ENCODE results near the gene SLC38A10. TPM values are rescaled to one million over a fixed set of nuclear protein-coding genes. Genes with fewer than 3 reads are reported as not detected.

The SLC38A10 gene
- total and polyA plus RNA-seq, 2 donors from 2014 or later, result 72.7 to 89.7 TPM

DNA sequence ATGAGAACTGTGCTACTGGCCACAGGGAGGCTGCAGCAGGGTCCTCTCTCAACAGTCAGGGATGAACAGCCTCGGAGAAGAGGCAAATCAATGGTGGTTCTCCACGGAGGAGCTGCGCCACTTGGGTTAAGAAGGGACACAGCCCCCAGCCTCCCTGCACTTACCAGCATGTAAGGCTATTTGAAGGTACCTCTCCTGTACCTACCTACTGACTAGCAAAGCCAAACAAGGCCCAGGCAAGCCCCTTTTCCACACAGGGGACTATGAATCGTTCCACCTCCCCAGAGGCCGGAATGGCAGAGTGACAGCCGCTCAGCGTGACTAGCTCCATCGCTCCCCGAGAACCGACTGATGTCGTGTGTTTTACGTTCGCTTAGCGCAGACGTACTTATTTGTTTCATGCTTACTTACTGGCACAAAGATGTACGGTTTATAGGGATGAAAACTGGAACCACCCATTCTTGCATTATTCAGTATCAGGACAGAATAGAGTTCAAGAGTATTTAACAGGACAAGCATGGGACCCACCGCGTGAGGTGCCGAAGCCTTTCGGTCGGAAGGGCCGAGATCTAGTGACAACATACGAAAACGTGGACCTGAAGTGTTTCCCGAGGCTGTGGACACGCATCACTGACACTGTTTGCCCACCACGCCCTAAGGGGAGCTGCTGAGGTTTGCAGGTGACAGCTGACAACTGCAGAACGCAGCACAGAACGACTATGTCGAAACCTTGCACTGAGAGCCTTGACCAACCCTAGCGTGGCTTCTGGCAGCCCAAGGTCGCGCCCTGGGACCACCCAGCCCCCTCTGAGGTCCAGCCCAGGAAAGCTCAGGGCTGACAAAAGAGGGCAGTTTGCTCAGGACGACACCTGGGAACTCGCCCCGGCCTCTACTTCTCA, 57.3 kb downstream of the SLC38A10 start:
- DNase-seq, result peak in 1 of 5 donors; percentile 72
- Histone ChIP-seq H3K36me3 (ENCODE audit: control insufficient read depth in 2 of 3, insufficient read depth in 3 of 3, low read length in 3 of 3) (peaks cover 0 to 4% (median 0%) of the 10 kb centered on the region in 3 donors), H3K4me1 (ENCODE audit: control insufficient read depth in 2 of 3, insufficient read depth in 2 of 3, low read depth in 1 of 3, low read length in 3 of 3) (peaks cover 0 to 19% (median 8%) of the 10 kb centered on the region in 3 donors), H3K9me3 (ENCODE audit: control insufficient read depth in 2 of 3, insufficient read depth in 1 of 3, low read length in 3 of 3) (no peaks in the 10 kb centered on the region), H3K27me3 (ENCODE audit: control insufficient read depth, insufficient read depth, low read length) (no peaks in the 10 kb centered on the region), H3K9ac (ENCODE audit: low read length in 3 of 3) (peak overlapping the region; percentile 11 to 62 (median 41)), H3K4me3 (ENCODE audit: low read length in 3 of 3) (peak overlapping the region; percentile 59 to 87 (median 64)), H3K27ac (ENCODE audit: low read depth in 2 of 2, low read length in 2 of 2) (no peak overlapping the region)
- TF ChIP-seq, protein P1, sequence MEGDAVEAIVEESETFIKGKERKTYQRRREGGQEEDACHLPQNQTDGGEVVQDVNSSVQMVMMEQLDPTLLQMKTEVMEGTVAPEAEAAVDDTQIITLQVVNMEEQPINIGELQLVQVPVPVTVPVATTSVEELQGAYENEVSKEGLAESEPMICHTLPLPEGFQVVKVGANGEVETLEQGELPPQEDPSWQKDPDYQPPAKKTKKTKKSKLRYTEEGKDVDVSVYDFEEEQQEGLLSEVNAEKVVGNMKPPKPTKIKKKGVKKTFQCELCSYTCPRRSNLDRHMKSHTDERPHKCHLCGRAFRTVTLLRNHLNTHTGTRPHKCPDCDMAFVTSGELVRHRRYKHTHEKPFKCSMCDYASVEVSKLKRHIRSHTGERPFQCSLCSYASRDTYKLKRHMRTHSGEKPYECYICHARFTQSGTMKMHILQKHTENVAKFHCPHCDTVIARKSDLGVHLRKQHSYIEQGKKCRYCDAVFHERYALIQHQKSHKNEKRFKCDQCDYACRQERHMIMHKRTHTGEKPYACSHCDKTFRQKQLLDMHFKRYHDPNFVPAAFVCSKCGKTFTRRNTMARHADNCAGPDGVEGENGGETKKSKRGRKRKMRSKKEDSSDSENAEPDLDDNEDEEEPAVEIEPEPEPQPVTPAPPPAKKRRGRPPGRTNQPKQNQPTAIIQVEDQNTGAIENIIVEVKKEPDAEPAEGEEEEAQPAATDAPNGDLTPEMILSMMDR (IDR thresholded peaks at IDR 0.05; ENCODE audit: borderline replicate concordance, extremely low read depth, insufficient read depth), result no peak
- no peak for FAIRE-seq
- intact Hi-C loops (cut with DNase I), result no loop called here

GRCh38 chr17:81236784-81237183, 58.3 kb downstream of the SLC38A10 start:
- Histone ChIP-seq H3K36me3 (ENCODE audit: control insufficient read depth in 2 of 3, insufficient read depth in 3 of 3, low read length in 3 of 3) (peaks cover 0 to 4% (median 0%) of the 10 kb centered on the region in 3 donors), H3K9me3 (ENCODE audit: control insufficient read depth in 2 of 3, insufficient read depth in 1 of 3, low read length in 3 of 3) (no peaks in the 10 kb centered on the region), H3K27me3 (ENCODE audit: control insufficient read depth, insufficient read depth, low read length) (no peaks in the 10 kb centered on the region), H3K4me3 (ENCODE audit: low read length in 3 of 3) (no peak overlapping the region), H3K27ac (ENCODE audit: low read depth in 2 of 2, low read length in 2 of 2) (no peak overlapping the region), H3K4me1 (ENCODE audit: control insufficient read depth in 2 of 3, insufficient read depth in 2 of 3, low read depth in 1 of 3, low read length in 3 of 3) (peaks cover 0 to 19% (median 8%) of the 10 kb centered on the region in 3 donors), H3K9ac (ENCODE audit: low read length in 3 of 3) (no peak overlapping the region)
- peak in 1 of 5 donors; percentile 69 for DNase-seq
- TF ChIP-seq, protein P1 (IDR thresholded peaks at IDR 0.05; ENCODE audit: borderline replicate concordance, extremely low read depth, insufficient read depth), result no peak
- FAIRE-seq, result no peak
- intact Hi-C loops (cut with DNase I), result no loop called here

DNA sequence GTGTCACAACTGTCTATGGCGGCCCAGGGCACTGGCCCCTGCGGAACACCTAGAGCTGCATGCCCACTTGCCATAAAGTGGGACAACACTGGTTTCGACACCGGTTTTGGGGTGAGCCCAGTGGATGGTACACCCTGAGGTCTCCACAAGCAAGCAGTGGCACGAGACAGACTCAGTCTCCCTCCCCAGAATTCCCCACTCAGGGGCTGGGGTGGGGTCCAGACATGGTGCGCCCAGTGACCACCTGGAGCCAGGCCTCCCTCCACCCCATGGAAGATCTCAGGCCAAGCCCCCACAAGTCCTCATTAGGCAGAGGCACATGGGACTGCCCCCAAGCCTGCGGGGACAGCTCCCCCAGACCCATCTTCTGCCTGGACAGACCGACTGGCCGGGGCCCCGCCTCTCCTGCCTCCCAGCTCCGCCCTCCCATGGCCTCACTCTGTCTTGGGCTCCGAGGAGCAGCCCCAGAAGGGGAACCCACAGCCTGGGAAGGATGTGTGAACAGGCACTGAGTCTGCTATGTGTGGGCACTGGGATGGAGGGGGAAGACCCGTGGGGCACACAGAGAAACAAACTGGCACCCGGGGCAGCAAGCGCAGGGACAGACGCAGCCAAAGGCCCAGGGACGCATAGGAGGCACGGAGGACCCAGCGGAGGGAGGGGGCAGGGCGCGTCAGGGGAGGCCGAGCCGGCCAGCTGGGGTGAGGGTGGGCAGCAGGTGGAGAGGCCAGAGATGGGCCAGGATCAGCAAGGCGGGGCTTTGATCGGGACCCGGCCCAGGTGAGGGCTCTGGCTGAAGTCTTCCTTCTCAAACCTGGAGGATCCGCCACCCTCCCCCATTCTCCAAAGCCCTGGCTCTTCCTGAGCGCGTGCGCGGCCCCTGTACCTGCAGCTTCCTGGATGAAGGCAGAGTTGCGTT, 59.0 kb downstream of the SLC38A10 start:
- DNase-seq, result peak in 1 of 5 donors; percentile 71
- intact Hi-C loops (cut with DNase I), result no loop called here
- peaks cover 1 to 4% (median 2%) of the 10 kb centered on the region in 3 donors for H3K36me3 ChIP-seq (ENCODE audit: control insufficient read depth in 2 of 3, insufficient read depth in 3 of 3, low read length in 3 of 3)

More for the DNA sequence above, 59.0 kb downstream of the SLC38A10 start:
- Histone ChIP-seq H3K9ac (ENCODE audit: low read length in 3 of 3) (no peak overlapping the region), H3K9me3 (ENCODE audit: control insufficient read depth in 2 of 3, insufficient read depth in 1 of 3, low read length in 3 of 3) (no peaks in the 10 kb centered on the region), H3K4me1 (ENCODE audit: control insufficient read depth in 2 of 3, insufficient read depth in 2 of 3, low read depth in 1 of 3, low read length in 3 of 3) (peaks cover 0 to 19% (median 8%) of the 10 kb centered on the region in 3 donors), H3K4me3 (ENCODE audit: low read length in 3 of 3) (no peak overlapping the region), H3K27me3 (ENCODE audit: control insufficient read depth, insufficient read depth, low read length) (no peaks in the 10 kb centered on the region), H3K27ac (ENCODE audit: low read depth in 2 of 2, low read length in 2 of 2) (no peak overlapping the region)
- FAIRE-seq, result no peak
- TF ChIP-seq, protein P1 (IDR thresholded peaks at IDR 0.05; ENCODE audit: borderline replicate concordance, extremely low read depth, insufficient read depth), result no peak

Data from kidney (tissue), 14 donors.